Measurements from ENCODE around the gene RBM47. TPM values are rescaled to one million over a fixed set of nuclear protein-coding genes. Genes with fewer than 3 reads are reported as not detected.

Gene RBM47
- total RNA-seq, 1 donor from 2014 or later = 41.1 TPM

- DNase-seq (ENCODE audit: low read depth) = no peak
- TF ChIP-seq, protein P1, sequence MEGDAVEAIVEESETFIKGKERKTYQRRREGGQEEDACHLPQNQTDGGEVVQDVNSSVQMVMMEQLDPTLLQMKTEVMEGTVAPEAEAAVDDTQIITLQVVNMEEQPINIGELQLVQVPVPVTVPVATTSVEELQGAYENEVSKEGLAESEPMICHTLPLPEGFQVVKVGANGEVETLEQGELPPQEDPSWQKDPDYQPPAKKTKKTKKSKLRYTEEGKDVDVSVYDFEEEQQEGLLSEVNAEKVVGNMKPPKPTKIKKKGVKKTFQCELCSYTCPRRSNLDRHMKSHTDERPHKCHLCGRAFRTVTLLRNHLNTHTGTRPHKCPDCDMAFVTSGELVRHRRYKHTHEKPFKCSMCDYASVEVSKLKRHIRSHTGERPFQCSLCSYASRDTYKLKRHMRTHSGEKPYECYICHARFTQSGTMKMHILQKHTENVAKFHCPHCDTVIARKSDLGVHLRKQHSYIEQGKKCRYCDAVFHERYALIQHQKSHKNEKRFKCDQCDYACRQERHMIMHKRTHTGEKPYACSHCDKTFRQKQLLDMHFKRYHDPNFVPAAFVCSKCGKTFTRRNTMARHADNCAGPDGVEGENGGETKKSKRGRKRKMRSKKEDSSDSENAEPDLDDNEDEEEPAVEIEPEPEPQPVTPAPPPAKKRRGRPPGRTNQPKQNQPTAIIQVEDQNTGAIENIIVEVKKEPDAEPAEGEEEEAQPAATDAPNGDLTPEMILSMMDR (IDR thresholded peaks at IDR 0.05; ENCODE audit: insufficient read depth, low read length, poor library complexity, severe bottlenecking) = no peak
Measured at GRCh38 chr4:40425799-40426574, 203.7 kb downstream of the RBM47 start.

GRCh38 chr4:40423735-40424134 is 205.9 kb downstream of the RBM47 start:
- H3K27me3 ChIP-seq (ENCODE audit: control insufficient read depth, insufficient read depth, low read length) = no peaks in the 10 kb centered on the region
- H3K4me3 ChIP-seq (ENCODE audit: low read depth, low read length) = no peak overlapping the region
- DNase-seq (ENCODE audit: low read depth) = no peak

More at GRCh38 chr4:40425799-40426574, 203.7 kb downstream of the RBM47 start:
- Histone ChIP-seq H3K4me3 (ENCODE audit: low read depth, low read length) (no peak overlapping the region), H3K27me3 (ENCODE audit: control insufficient read depth, insufficient read depth, low read length) (no peaks in the 10 kb centered on the region), H3K36me3 (ENCODE audit: control insufficient read depth, insufficient read depth, low read length) (no peaks in the 10 kb centered on the region)

GRCh38 chr4:40421839-40422708 is 207.6 kb downstream of the RBM47 start:
- Histone ChIP-seq H3K36me3 (ENCODE audit: control insufficient read depth, insufficient read depth, low read length) (no peaks in the 10 kb centered on the region), H3K27me3 (ENCODE audit: control insufficient read depth, insufficient read depth, low read length) (no peaks in the 10 kb centered on the region), H3K4me3 (ENCODE audit: low read depth, low read length) (no peak overlapping the region)
- TF ChIP-seq, protein P1 (IDR thresholded peaks at IDR 0.05; ENCODE audit: insufficient read depth, low read length, poor library complexity, severe bottlenecking) = no peak
- DNase-seq (ENCODE audit: low read depth) = no peak

More at GRCh38 chr4:40423735-40424134, 205.9 kb downstream of the RBM47 start:
- TF ChIP-seq, protein P1 (IDR thresholded peaks at IDR 0.05; ENCODE audit: insufficient read depth, low read length, poor library complexity, severe bottlenecking) = no peak
- H3K36me3 ChIP-seq (ENCODE audit: control insufficient read depth, insufficient read depth, low read length) = no peaks in the 10 kb centered on the region

DNA sequence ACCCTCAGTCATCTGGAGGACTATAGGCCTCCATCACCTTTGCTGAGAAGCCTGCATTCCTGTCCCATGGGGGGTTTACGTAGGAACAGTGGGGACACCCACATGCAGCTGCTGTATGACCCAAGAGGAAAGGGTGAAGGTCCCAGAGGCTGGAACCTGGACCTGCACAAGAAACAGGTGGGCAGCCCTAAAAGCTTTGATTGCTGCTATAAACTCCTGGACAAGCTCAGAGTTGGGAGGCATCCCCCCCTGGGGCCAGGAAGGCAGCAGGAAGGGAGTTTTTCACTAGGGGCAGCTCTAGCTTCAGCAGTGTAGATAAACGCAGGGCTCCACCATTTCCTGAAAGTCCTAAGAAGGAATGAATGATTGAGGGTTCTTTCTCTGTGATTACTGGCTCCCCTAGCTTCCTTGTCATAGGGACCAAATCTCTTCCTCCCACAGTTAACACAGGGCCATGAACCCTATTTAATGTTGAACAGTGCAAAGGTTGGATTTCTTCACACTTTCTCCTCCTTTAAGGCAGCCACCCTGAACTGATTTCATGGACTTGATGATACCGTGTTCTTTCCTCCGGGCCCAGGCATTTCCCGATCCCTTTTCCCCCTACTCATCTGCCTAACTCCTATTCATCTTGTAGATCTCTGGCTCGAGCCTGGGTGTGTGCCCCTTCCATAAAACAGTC is 210.3 kb downstream of the RBM47 start:
- Histone ChIP-seq H3K36me3 (ENCODE audit: control insufficient read depth, insufficient read depth, low read length) (no peaks in the 10 kb centered on the region), H3K4me3 (ENCODE audit: low read depth, low read length) (no peak overlapping the region), H3K27me3 (ENCODE audit: control insufficient read depth, insufficient read depth, low read length) (no peaks in the 10 kb centered on the region)
- TF ChIP-seq, protein P1 (IDR thresholded peaks at IDR 0.05; ENCODE audit: insufficient read depth, low read length, poor library complexity, severe bottlenecking) = no peak
- DNase-seq (ENCODE audit: low read depth) = no peak

- no peak for DNase-seq (ENCODE audit: low read depth)
- TF ChIP-seq, protein P1 (IDR thresholded peaks at IDR 0.05; ENCODE audit: insufficient read depth, low read length, poor library complexity, severe bottlenecking) = no peak
- H3K36me3 ChIP-seq (ENCODE audit: control insufficient read depth, insufficient read depth, low read length) = no peaks in the 10 kb centered on the region
Measured at GRCh38 chr4:40418430-40419230, 211.0 kb downstream of the RBM47 start.

More at GRCh38 chr4:40418430-40419230, 211.0 kb downstream of the RBM47 start:
- H3K4me3 ChIP-seq (ENCODE audit: low read depth, low read length) = no peak overlapping the region
- H3K27me3 ChIP-seq (ENCODE audit: control insufficient read depth, insufficient read depth, low read length) = no peaks in the 10 kb centered on the region

Measured in kidney epithelial cell (primary cell).